Measurements from ENCODE around the gene GABRB3. TPM values are rescaled to one million over a fixed set of nuclear protein-coding genes. Genes with fewer than 3 reads are reported as not detected.

GABRB3 gene
- total and polyA plus RNA-seq, 12 donors, result 0.23 to 4.5 (median 1.7) TPM

- WGBS, 2 donors, result 56 to 63% methylated on average over 4 of the region's 4 CpGs
- DNase-seq, result no peak
Observed at GRCh38 chr15:26691249-26691648, 81.6 kb downstream of the GABRB3 start.

GRCh38 chr15:26690778-26691177 lies 82.1 kb downstream of the GABRB3 start:
- Histone ChIP-seq H3K36me3 (no peaks in the 10 kb centered on the region), H3K4me3 (no peak overlapping the region), H3K27me3 (peaks cover 0 to 4% (median 0%) of the 10 kb centered on the region in 7 donors), H3K9me3 (peaks cover 0 to 38% (median 15%) of the 10 kb centered on the region in 11 donors), H3K4me1 (no peaks in the 10 kb centered on the region), H3K27ac (no peak overlapping the region)
- intact Hi-C loops (cut with DNase I), result no loop called here
- WGBS, 2 donors, result 29 to 46% methylated on average over 2 of the region's 2 CpGs
- ATAC-seq (no peak), DNase-seq (no peak)
- TF ChIP-seq, protein P1, sequence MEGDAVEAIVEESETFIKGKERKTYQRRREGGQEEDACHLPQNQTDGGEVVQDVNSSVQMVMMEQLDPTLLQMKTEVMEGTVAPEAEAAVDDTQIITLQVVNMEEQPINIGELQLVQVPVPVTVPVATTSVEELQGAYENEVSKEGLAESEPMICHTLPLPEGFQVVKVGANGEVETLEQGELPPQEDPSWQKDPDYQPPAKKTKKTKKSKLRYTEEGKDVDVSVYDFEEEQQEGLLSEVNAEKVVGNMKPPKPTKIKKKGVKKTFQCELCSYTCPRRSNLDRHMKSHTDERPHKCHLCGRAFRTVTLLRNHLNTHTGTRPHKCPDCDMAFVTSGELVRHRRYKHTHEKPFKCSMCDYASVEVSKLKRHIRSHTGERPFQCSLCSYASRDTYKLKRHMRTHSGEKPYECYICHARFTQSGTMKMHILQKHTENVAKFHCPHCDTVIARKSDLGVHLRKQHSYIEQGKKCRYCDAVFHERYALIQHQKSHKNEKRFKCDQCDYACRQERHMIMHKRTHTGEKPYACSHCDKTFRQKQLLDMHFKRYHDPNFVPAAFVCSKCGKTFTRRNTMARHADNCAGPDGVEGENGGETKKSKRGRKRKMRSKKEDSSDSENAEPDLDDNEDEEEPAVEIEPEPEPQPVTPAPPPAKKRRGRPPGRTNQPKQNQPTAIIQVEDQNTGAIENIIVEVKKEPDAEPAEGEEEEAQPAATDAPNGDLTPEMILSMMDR (IDR thresholded peaks at IDR 0.05), result no peak

More at GRCh38 chr15:26691249-26691648, 81.6 kb downstream of the GABRB3 start:
- peaks cover 0 to 4% (median 0%) of the 10 kb centered on the region in 7 donors for H3K27me3 ChIP-seq
- H3K4me1 ChIP-seq, result no peaks in the 10 kb centered on the region
- intact Hi-C loops (cut with DNase I), result no loop called here
- H3K4me3 ChIP-seq, result no peak overlapping the region
- peaks cover 0 to 41% (median 15%) of the 10 kb centered on the region in 11 donors for H3K9me3 ChIP-seq
- H3K27ac ChIP-seq, result no peak overlapping the region
- ATAC-seq, result no peak
- no peaks in the 10 kb centered on the region for H3K36me3 ChIP-seq
- TF ChIP-seq, protein P1 (IDR thresholded peaks at IDR 0.05), result no peak

GRCh38 chr15:26689462-26689861 lies 83.4 kb downstream of the GABRB3 start:
- TF ChIP-seq, protein P1 (IDR thresholded peaks at IDR 0.05), result no peak
- Histone ChIP-seq H3K4me3 (no peak overlapping the region), H3K36me3 (no peaks in the 10 kb centered on the region), H3K27ac (no peak overlapping the region), H3K9me3 (peaks cover 0 to 26% (median 6%) of the 10 kb centered on the region in 11 donors), H3K27me3 (peaks cover 0 to 4% (median 0%) of the 10 kb centered on the region in 7 donors), H3K4me1 (no peaks in the 10 kb centered on the region)
- intact Hi-C loops (cut with DNase I), result no loop called here
- 56 to 57% methylated on average over 7 of the region's 7 CpGs for WGBS, 2 donors
- ATAC-seq (no peak), DNase-seq (no peak)

- ATAC-seq, result no peak
- no peaks in the 10 kb centered on the region for H3K4me1 ChIP-seq
- H3K27me3 ChIP-seq, result peaks cover 0 to 4% (median 0%) of the 10 kb centered on the region in 7 donors
- 81 to 83% methylated on average over 11 of the region's 11 CpGs for WGBS, 2 donors
- TF ChIP-seq, protein P1 (IDR thresholded peaks at IDR 0.05), result no peak
- no peak overlapping the region for H3K4me3 ChIP-seq
- H3K27ac ChIP-seq, result no peak overlapping the region
- no peaks in the 10 kb centered on the region for H3K36me3 ChIP-seq
- DNase-seq, result no peak
- intact Hi-C loops (cut with DNase I), result no loop called here
- H3K9me3 ChIP-seq, result peaks cover 0 to 6% (median 0%) of the 10 kb centered on the region in 11 donors
Observed at GRCh38 chr15:26686547-26687187, 86.2 kb downstream of the GABRB3 start.

Data from heart right ventricle (tissue), 16 donors.